Glomerular visceral epithelial cell (primary cell): ENCODE data around the gene DCXR.

Experiments used
- DNase-seq: peaks from one replicate; pipeline ENCODE4 v3.0.0-alpha.2; 2016; ENCODE audit errors: extremely low spot score

Gene DCXR

GRCh38 chr17:82073446-82073845 lies 35.9 kb upstream of the DCXR start:
- DNase-seq, result no peak

GRCh38 chr17:82072827-82073226 lies 35.3 kb upstream of the DCXR start:
- no peak for DNase-seq

- DNase-seq, result no peak
Observed at GRCh38 chr17:82070611-82071010, 33.1 kb upstream of the DCXR start.

GRCh38 chr17:82065638-82066303 lies 28.3 kb upstream of the DCXR start, which contains the start of gene DUS1L:
TSS of gene DUS1L (minus strand) at chr17:82065804. CDS start at chr17:82065059, 745 bp downstream.
- DNase-seq, result peak; percentile 52

GRCh38 chr17:82065193-82065637 lies 27.7 kb upstream of the DCXR start:
- no peak for DNase-seq

GRCh38 chr17:82064433-82065192 lies 27.1 kb upstream of the DCXR start:
- DNase-seq, result peak; percentile 46

- DNase-seq, result no peak
Observed at GRCh38 chr17:82063424-82064415, 26.2 kb upstream of the DCXR start.

- no peak for DNase-seq
Observed at GRCh38 chr17:82062984-82063368, 25.5 kb upstream of the DCXR start.

GRCh38 chr17:82062076-82062983 lies 24.8 kb upstream of the DCXR start:
- no peak for DNase-seq

- DNase-seq, result no peak
Observed at GRCh38 chr17:82061047-82061925, 23.8 kb upstream of the DCXR start.

- no peak for DNase-seq
Observed at GRCh38 chr17:82060614-82061013, 23.1 kb upstream of the DCXR start.

- DNase-seq, result no peak
Observed at GRCh38 chr17:82060001-82060380, 22.5 kb upstream of the DCXR start.

- DNase-seq, result no peak
Observed at GRCh38 chr17:82059272-82060000, 21.9 kb upstream of the DCXR start.

- DNase-seq, result no peak
Observed at GRCh38 chr17:82058855-82059249, 21.4 kb upstream of the DCXR start.

GRCh38 chr17:82058230-82058854 lies 20.8 kb upstream of the DCXR start:
- DNase-seq, result no peak

- no peak for DNase-seq
Observed at GRCh38 chr17:82056729-82057621, 19.5 kb upstream of the DCXR start.

GRCh38 chr17:82055965-82056728 lies 18.6 kb upstream of the DCXR start:
- no peak for DNase-seq
